Breast epithelium (tissue), 3 donors: ENCODE measurements around the gene TRAF5.

Experiments used
- POLR2AphosphoS5 ChIP-seq, 3 donors: sonication (generic); formaldehyde crosslinking; IDR thresholded peaks; one replicate each; pipeline ENCODE4 v1.6.1; 2017; ENCODE audit warnings: antibody characterized with exemption in 3 of 3
- TF ChIP-seq, protein P1 (sequence below), 3 donors: fragments of 450-650 bp; IDR thresholded peaks; one replicate each; pipeline ENCODE4 v1.5.1; 2016 to 2017; ENCODE audit warnings: antibody characterized with exemption in 3 of 3, mild to moderate bottlenecking in 3 of 3, moderate library complexity in 3 of 3

DNA sequence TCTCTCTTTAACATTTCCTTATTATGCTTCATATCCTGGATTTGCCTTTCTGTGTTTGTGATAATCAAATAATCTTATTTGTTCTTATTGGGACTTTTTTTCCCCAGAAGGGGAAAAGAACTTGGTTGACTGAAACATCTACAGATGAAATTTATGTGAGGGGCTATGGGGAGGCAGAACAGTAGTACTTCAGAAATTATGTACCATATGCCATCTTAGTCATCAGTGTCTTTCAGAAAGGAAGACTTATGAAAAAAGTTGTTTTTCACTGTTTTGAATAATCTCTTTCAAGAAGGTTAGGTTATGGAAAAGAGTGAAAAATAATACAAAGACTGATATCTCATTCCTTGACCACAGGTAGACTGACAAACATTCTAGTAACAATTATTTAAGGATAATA, 30.2 kb upstream of the TRAF5 start:
- TF ChIP-seq, protein P1, sequence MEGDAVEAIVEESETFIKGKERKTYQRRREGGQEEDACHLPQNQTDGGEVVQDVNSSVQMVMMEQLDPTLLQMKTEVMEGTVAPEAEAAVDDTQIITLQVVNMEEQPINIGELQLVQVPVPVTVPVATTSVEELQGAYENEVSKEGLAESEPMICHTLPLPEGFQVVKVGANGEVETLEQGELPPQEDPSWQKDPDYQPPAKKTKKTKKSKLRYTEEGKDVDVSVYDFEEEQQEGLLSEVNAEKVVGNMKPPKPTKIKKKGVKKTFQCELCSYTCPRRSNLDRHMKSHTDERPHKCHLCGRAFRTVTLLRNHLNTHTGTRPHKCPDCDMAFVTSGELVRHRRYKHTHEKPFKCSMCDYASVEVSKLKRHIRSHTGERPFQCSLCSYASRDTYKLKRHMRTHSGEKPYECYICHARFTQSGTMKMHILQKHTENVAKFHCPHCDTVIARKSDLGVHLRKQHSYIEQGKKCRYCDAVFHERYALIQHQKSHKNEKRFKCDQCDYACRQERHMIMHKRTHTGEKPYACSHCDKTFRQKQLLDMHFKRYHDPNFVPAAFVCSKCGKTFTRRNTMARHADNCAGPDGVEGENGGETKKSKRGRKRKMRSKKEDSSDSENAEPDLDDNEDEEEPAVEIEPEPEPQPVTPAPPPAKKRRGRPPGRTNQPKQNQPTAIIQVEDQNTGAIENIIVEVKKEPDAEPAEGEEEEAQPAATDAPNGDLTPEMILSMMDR (IDR thresholded peaks at IDR 0.05) = no peak
- no peak for TF ChIP-seq POLR2AphosphoS5 (IDR thresholded peaks at IDR 0.05)
